GM23338 (cell line): ENCODE measurements around the gene AMIGO1. TPM values are rescaled to one million over a fixed set of nuclear protein-coding genes. Genes with fewer than 3 reads are reported as not detected.

ENCODE experiments used
- ATAC-seq: fragments of 200-7000 bp; cut with Tn5 transposase; 3 replicates; pipeline ENCODE4 v1.9.1; 2020
- DNase-seq: peaks from one replicate; pipeline ENCODE4 v3.0.0-alpha.2; 2015; ENCODE audit warnings: low spot score
- H2AFZ ChIP-seq: fragments of 200-600 bp; sonication (generic); 2 replicates; pipeline ENCODE4 v1.8.0; 2016; ENCODE audit warnings: antibody characterized with exemption, mild to moderate bottlenecking, moderate library complexity
- H3F3A ChIP-seq: fragments of 200-600 bp; sonication (generic); replicated peaks from 2 replicates; pipeline ENCODE4 v1.8.0; 2017; ENCODE audit warnings: antibody characterized with exemption, mixed run types, low read depth
- H3K27ac ChIP-seq: fragments of 200-600 bp; sonication (generic); 2 replicates; pipeline ENCODE4 v1.6.1; 2016; ENCODE audit warnings: low read depth
- H3K27me3 ChIP-seq: fragments of 200-600 bp; sonication (generic); 2 replicates; pipeline ENCODE4 v1.8.0; 2016; ENCODE audit warnings: mild to moderate bottlenecking, mixed run types, moderate library complexity; ENCODE audit not compliant: insufficient read depth
- H3K36me3 ChIP-seq: fragments of 200-600 bp; sonication (generic); 2 replicates; pipeline ENCODE4 v1.8.0; 2016; ENCODE audit warnings: mild to moderate bottlenecking; ENCODE audit not compliant: insufficient read depth
- H3K4me1 ChIP-seq: fragments of 200-600 bp; sonication (generic); 2 replicates; pipeline ENCODE4 v1.8.0; 2016; ENCODE audit warnings: mild to moderate bottlenecking, moderate library complexity; ENCODE audit not compliant: insufficient read depth
- H3K4me2 ChIP-seq: fragments of 200-600 bp; sonication (generic); 2 replicates; pipeline ENCODE4 v1.7.1; 2017; ENCODE audit warnings: mixed run types
- H3K4me3 ChIP-seq: fragments of 200-600 bp; sonication (generic); 2 replicates; pipeline ENCODE4 v1.6.1; 2016; ENCODE audit warnings: mixed run types
- H3K79me2 ChIP-seq: fragments of 200-600 bp; sonication (generic); replicated peaks from 2 replicates; pipeline ENCODE4 v1.8.0; 2017; ENCODE audit warnings: mild to moderate bottlenecking; ENCODE audit not compliant: insufficient read depth
- H3K9me2 ChIP-seq: fragments of 200-600 bp; sonication (generic); 2 replicates; pipeline ENCODE4 v1.8.0; 2017; ENCODE audit not compliant: insufficient read depth
- H4K20me1 ChIP-seq: fragments of 200-600 bp; sonication (generic); replicated peaks from 2 replicates; pipeline ENCODE4 v1.8.0; 2017; ENCODE audit warnings: mild to moderate bottlenecking; ENCODE audit not compliant: insufficient read depth
- H3K27ac Mint-ChIP-seq: 2 replicates; pipeline ENCODE4 v1.8.0; 2020; ENCODE audit warnings: inconsistent platforms, mild to moderate bottlenecking, moderate library complexity, mixed read lengths
- H3K27me3 Mint-ChIP-seq: 3 replicates; pipeline ENCODE4 v1.8.0; 2022; ENCODE audit warnings: low read depth, mild to moderate bottlenecking, moderate library complexity, mixed read lengths, inconsistent platforms; ENCODE audit not compliant: insufficient read depth, poor library complexity
- H3K36me3 Mint-ChIP-seq: 3 replicates; pipeline ENCODE4 v1.8.0; 2021; ENCODE audit warnings: low read depth, mild to moderate bottlenecking, inconsistent platforms, moderate library complexity, mixed read lengths
- H3K4me1 Mint-ChIP-seq: 3 replicates; pipeline ENCODE4 v1.8.0; 2020; ENCODE audit warnings: mild to moderate bottlenecking, inconsistent platforms, mixed read lengths
- H3K4me3 Mint-ChIP-seq: 3 replicates; pipeline ENCODE4 v1.8.0; 2021; ENCODE audit warnings: moderate library complexity, mild to moderate bottlenecking, inconsistent platforms, mixed read lengths
- H3K9me3 Mint-ChIP-seq: 3 replicates; pipeline ENCODE4 v1.8.0; 2020; ENCODE audit warnings: moderate library complexity, mild to moderate bottlenecking, inconsistent platforms, mixed read lengths
- CREB1 ChIP-seq: fragments of 250-450 bp; sonication (Bioruptor Pico); IDR thresholded peaks from 2 replicates; pipeline ENCODE4 v1.5.0; 2020; ENCODE audit warnings: low read depth, mild to moderate bottlenecking, moderate library complexity
- EZH2 ChIP-seq: fragments of 200-600 bp; sonication (generic); IDR thresholded peaks from one replicate; pipeline ENCODE4 v1.8.0; 2017; ENCODE audit warnings: antibody characterized with exemption, mild to moderate bottlenecking, low read depth; ENCODE audit not compliant: unreplicated experiment
- EZH2phosphoT487 ChIP-seq: fragments of 200-600 bp; sonication (generic); IDR thresholded peaks from one replicate; pipeline ENCODE4 v1.8.1; 2018; ENCODE audit warnings: antibody characterized with exemption; ENCODE audit not compliant: unreplicated experiment
- JUNB ChIP-seq: IDR thresholded peaks from one replicate; pipeline ENCODE4 v1.6.1; 2016; ENCODE audit warnings: antibody characterized with exemption; ENCODE audit not compliant: unreplicated experiment
- NANOG ChIP-seq: IDR thresholded peaks from 2 replicates; pipeline ENCODE4 v1.6.1; 2016; ENCODE audit warnings: antibody characterized with exemption, borderline replicate concordance
- POLR2AphosphoS5 ChIP-seq: IDR thresholded peaks from 2 replicates; pipeline ENCODE4 v1.6.1; 2016; ENCODE audit warnings: antibody characterized with exemption, low read depth
- STAT1 ChIP-seq: IDR thresholded peaks from one replicate; pipeline ENCODE4 v1.6.1; 2016; ENCODE audit warnings: antibody characterized with exemption; ENCODE audit not compliant: unreplicated experiment
- ZNF114 ChIP-seq: fragments of 250-450 bp; sonication (Bioruptor Pico); IDR thresholded peaks from 2 replicates; pipeline ENCODE4 v1.5.0; 2020; ENCODE audit warnings: mild to moderate bottlenecking, moderate library complexity
- ZNF331 ChIP-seq: fragments of 250-450 bp; sonication (Bioruptor Pico); IDR thresholded peaks from 2 replicates; pipeline ENCODE4 v1.5.0; 2020; ENCODE audit warnings: low read depth, mild to moderate bottlenecking, moderate library complexity
- polyA plus RNA-seq: library from polyadenylated mRNA; unstranded; fragments of >200 nt; fragmentation: Nextera tagmentation; extraction: Ambion mirVana; gene quantifications from 2 replicates; pipeline ENCODE4 v1.2.1, GENCODE V29; 2016
- total RNA-seq: library from RNA; depleted of rRNA; stranded (reverse); fragments of >200 nt; shearing (Covaris generic); gene quantifications from 2 replicates; pipeline ENCODE4 v1.2.3, GENCODE V29; 2014
- TF ChIP-seq, protein P1 (sequence below): IDR thresholded peaks from 2 replicates; pipeline ENCODE4 v1.6.1; 2016; ENCODE audit warnings: antibody characterized with exemption
- TF ChIP-seq, protein P2 (sequence below): IDR thresholded peaks from one replicate; pipeline ENCODE4 v1.6.1; 2018; ENCODE audit warnings: antibody characterized with exemption; ENCODE audit not compliant: unreplicated experiment
- TF ChIP-seq, protein P3 (sequence below): fragments of 250-450 bp; sonication (Bioruptor Pico); IDR thresholded peaks from 2 replicates; pipeline ENCODE4 v1.5.0; 2020; ENCODE audit warnings: mild to moderate bottlenecking, moderate library complexity
- TF ChIP-seq, protein P4 (sequence below), 2 experiments: fragments of 200-600 bp in 1 of 2; sonication (generic) in 1 of 2; conservative IDR thresholded peaks; 2 replicates each; pipeline versions ENCODE4 v1.5.1 to v1.6.1; 2016 to 2017; ENCODE audit warnings: antibody characterized with exemption in 2 of 2, low read depth in 2 of 2, mild to moderate bottlenecking in 2 of 2, moderate library complexity in 1 of 2

AMIGO1 gene
- total and polyA plus RNA-seq, 2 experiments from 2014 or later = 0.53 to 3.8 TPM

DNA sequence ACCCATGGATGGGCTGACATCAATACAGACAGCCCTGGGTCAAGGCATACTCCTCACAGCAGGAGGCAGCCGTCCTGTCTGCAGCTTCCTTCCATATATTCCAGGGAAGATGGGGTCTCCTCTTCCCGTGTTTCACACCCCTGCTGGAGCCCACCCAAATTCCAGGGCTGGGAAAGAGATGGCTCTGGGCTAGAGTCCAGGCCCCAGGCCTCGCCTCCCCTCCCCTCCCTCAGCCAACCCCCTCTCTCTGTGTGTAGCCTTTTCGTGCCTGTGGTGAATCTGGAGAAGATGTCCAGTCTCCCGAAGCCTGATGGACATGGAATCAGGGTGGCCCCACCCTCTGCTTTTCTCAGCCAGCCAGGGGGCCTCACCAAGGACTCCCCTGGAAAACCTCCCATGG, 22.3 kb downstream of the AMIGO1 start:
- no peak overlapping the region for H2AFZ ChIP-seq
- Mint-ChIP-seq H3K27me3 (peaks cover 11% of the 10 kb centered on the region), H3K9me3 (no peaks in the 10 kb centered on the region; the same call in 2 of the 3 replicates), H3K36me3 (peaks cover 22% of the 10 kb centered on the region; the same call in 2 of the 3 replicates), H3K27ac (no peak overlapping the region), H3K4me1 (peaks cover 17% of the 10 kb centered on the region), H3K4me3 (no peak overlapping the region)
- H3K4me2 ChIP-seq = no peak overlapping the region
- H3K79me2 ChIP-seq = no peaks in the 10 kb centered on the region
- H3F3A ChIP-seq = peaks cover 8% of the 10 kb centered on the region; the same call in 1 of the 2 replicates
- H4K20me1 ChIP-seq = no peaks in the 10 kb centered on the region
- TF ChIP-seq ZNF114 (CRISPR knock-in tag) = no peak
- no peak for TF ChIP-seq ZNF331 (CRISPR knock-in tag)
- TF ChIP-seq POLR2AphosphoS5 = no peak
- no peak for TF ChIP-seq STAT1
- no peak for TF ChIP-seq CREB1 (CRISPR knock-in tag)
- TF ChIP-seq, protein P1, sequence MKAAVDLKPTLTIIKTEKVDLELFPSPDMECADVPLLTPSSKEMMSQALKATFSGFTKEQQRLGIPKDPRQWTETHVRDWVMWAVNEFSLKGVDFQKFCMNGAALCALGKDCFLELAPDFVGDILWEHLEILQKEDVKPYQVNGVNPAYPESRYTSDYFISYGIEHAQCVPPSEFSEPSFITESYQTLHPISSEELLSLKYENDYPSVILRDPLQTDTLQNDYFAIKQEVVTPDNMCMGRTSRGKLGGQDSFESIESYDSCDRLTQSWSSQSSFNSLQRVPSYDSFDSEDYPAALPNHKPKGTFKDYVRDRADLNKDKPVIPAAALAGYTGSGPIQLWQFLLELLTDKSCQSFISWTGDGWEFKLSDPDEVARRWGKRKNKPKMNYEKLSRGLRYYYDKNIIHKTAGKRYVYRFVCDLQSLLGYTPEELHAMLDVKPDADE = no peak
- TF ChIP-seq, protein P2, sequence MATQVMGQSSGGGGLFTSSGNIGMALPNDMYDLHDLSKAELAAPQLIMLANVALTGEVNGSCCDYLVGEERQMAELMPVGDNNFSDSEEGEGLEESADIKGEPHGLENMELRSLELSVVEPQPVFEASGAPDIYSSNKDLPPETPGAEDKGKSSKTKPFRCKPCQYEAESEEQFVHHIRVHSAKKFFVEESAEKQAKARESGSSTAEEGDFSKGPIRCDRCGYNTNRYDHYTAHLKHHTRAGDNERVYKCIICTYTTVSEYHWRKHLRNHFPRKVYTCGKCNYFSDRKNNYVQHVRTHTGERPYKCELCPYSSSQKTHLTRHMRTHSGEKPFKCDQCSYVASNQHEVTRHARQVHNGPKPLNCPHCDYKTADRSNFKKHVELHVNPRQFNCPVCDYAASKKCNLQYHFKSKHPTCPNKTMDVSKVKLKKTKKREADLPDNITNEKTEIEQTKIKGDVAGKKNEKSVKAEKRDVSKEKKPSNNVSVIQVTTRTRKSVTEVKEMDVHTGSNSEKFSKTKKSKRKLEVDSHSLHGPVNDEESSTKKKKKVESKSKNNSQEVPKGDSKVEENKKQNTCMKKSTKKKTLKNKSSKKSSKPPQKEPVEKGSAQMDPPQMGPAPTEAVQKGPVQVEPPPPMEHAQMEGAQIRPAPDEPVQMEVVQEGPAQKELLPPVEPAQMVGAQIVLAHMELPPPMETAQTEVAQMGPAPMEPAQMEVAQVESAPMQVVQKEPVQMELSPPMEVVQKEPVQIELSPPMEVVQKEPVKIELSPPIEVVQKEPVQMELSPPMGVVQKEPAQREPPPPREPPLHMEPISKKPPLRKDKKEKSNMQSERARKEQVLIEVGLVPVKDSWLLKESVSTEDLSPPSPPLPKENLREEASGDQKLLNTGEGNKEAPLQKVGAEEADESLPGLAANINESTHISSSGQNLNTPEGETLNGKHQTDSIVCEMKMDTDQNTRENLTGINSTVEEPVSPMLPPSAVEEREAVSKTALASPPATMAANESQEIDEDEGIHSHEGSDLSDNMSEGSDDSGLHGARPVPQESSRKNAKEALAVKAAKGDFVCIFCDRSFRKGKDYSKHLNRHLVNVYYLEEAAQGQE = no peak
- TF ChIP-seq NANOG = no peak
- TF ChIP-seq EZH2 = no peak
- TF ChIP-seq, protein P3, sequence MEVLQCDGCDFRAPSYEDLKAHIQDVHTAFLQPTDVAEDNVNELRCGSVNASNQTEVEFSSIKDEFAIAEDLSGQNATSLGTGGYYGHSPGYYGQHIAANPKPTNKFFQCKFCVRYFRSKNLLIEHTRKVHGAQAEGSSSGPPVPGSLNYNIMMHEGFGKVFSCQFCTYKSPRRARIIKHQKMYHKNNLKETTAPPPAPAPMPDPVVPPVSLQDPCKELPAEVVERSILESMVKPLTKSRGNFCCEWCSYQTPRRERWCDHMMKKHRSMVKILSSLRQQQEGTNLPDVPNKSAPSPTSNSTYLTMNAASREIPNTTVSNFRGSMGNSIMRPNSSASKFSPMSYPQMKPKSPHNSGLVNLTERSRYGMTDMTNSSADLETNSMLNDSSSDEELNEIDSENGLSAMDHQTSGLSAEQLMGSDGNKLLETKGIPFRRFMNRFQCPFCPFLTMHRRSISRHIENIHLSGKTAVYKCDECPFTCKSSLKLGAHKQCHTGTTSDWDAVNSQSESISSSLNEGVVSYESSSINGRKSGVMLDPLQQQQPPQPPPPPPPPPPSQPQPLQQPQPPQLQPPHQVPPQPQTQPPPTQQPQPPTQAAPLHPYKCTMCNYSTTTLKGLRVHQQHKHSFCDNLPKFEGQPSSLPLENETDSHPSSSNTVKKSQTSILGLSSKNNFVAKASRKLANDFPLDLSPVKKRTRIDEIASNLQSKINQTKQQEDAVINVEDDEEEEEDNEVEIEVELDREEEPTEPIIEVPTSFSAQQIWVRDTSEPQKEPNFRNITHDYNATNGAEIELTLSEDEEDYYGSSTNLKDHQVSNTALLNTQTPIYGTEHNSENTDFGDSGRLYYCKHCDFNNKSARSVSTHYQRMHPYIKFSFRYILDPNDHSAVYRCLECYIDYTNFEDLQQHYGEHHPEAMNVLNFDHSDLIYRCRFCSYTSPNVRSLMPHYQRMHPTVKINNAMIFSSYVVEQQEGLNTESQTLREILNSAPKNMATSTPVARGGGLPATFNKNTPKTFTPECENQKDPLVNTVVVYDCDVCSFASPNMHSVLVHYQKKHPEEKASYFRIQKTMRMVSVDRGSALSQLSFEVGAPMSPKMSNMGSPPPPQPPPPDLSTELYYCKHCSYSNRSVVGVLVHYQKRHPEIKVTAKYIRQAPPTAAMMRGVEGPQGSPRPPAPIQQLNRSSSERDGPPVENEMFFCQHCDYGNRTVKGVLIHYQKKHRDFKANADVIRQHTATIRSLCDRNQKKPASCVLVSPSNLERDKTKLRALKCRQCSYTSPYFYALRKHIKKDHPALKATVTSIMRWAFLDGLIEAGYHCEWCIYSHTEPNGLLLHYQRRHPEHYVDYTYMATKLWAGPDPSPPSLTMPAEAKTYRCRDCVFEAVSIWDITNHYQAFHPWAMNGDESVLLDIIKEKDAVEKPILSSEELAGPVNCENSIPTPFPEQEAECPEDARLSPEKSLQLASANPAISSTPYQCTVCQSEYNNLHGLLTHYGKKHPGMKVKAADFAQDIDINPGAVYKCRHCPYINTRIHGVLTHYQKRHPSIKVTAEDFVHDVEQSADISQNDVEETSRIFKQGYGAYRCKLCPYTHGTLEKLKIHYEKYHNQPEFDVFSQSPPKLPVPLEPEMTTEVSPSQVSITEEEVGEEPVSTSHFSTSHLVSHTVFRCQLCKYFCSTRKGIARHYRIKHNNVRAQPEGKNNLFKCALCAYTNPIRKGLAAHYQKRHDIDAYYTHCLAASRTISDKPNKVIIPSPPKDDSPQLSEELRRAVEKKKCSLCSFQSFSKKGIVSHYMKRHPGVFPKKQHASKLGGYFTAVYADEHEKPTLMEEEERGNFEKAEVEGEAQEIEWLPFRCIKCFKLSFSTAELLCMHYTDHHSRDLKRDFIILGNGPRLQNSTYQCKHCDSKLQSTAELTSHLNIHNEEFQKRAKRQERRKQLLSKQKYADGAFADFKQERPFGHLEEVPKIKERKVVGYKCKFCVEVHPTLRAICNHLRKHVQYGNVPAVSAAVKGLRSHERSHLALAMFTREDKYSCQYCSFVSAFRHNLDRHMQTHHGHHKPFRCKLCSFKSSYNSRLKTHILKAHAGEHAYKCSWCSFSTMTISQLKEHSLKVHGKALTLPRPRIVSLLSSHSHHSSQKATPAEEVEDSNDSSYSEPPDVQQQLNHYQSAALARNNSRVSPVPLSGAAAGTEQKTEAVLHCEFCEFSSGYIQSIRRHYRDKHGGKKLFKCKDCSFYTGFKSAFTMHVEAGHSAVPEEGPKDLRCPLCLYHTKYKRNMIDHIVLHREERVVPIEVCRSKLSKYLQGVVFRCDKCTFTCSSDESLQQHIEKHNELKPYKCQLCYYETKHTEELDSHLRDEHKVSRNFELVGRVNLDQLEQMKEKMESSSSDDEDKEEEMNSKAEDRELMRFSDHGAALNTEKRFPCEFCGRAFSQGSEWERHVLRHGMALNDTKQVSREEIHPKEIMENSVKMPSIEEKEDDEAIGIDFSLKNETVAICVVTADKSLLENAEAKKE (CRISPR knock-in tag) = no peak
- TF ChIP-seq EZH2phosphoT487 = no peak
- TF ChIP-seq JUNB = no peak
- TF ChIP-seq, protein P4, sequence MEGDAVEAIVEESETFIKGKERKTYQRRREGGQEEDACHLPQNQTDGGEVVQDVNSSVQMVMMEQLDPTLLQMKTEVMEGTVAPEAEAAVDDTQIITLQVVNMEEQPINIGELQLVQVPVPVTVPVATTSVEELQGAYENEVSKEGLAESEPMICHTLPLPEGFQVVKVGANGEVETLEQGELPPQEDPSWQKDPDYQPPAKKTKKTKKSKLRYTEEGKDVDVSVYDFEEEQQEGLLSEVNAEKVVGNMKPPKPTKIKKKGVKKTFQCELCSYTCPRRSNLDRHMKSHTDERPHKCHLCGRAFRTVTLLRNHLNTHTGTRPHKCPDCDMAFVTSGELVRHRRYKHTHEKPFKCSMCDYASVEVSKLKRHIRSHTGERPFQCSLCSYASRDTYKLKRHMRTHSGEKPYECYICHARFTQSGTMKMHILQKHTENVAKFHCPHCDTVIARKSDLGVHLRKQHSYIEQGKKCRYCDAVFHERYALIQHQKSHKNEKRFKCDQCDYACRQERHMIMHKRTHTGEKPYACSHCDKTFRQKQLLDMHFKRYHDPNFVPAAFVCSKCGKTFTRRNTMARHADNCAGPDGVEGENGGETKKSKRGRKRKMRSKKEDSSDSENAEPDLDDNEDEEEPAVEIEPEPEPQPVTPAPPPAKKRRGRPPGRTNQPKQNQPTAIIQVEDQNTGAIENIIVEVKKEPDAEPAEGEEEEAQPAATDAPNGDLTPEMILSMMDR (conservative IDR thresholded peaks at IDR 0.05; ENCODE audit: low read depth in 2 of 2) = no peak
- H3K4me1 ChIP-seq = peaks cover 15% of the 10 kb centered on the region
- DNase-seq (no peak), ATAC-seq (no peak)
- H3K36me3 ChIP-seq = no peaks in the 10 kb centered on the region
- no peak overlapping the region for H3K27ac ChIP-seq
- H3K4me3 ChIP-seq = no peak overlapping the region
- H3K27me3 ChIP-seq = peaks cover 3% of the 10 kb centered on the region; the same call in 1 of the 2 replicates
- H3K9me2 ChIP-seq = no peaks in the 10 kb centered on the region
